Hematopoietic multipotent progenitor cell (in vitro differentiated cells): ENCODE results near the gene MYBPH. TPM values are rescaled to one million over a fixed set of nuclear protein-coding genes. Genes with fewer than 3 reads are reported as not detected.
A peak's percentile ranks its signal among the peaks of the same experiment; 100 is the strongest.

Experiments used
- DNase-seq, 3 donors: peaks; one replicate each; pipeline ENCODE4 v3.0.0-alpha.2; 2011 to 2015; ENCODE audit warnings: low read depth in 2 of 3, low spot score in 2 of 3
- total RNA-seq: library from RNA; depleted of rRNA; stranded (reverse); fragments of >200 nt; gene quantifications from one replicate; pipeline ENCODE4 v1.2.3, GENCODE V29; 2012

MYBPH gene
- total RNA-seq, 1 donor, result not detected

DNA sequence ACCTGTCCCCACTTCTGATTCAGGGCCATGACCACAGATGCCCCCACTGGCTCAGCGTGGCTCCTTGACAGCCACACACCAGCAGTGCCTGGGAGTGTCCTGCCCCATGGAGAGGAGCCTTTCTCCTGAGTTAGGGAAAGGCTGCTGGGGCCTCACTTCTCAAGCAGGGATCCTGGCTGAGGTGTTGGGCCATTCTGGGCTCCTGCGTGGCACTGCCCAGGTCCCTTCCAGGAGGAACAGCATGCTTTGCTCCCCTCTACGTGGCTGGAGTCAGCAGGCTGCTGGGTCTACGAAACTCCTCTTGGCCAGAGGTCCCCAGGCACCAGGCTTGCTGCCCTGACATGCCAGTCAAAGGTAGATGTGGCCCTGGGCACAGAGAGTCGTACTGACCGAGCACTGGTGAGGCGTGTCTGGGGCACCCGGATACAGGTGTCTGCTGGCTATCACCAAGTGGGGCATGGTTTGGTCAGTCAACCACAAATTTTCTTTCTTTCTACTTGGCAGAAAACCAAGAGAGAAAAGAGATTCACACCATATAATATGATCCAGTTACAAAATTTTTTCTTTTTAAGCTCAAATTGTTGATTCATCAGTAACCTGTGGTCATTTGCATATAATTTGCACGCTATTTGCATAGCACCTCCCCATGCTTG is 44.0 kb downstream of the MYBPH start:
- DNase-seq, result no peak

DNA sequence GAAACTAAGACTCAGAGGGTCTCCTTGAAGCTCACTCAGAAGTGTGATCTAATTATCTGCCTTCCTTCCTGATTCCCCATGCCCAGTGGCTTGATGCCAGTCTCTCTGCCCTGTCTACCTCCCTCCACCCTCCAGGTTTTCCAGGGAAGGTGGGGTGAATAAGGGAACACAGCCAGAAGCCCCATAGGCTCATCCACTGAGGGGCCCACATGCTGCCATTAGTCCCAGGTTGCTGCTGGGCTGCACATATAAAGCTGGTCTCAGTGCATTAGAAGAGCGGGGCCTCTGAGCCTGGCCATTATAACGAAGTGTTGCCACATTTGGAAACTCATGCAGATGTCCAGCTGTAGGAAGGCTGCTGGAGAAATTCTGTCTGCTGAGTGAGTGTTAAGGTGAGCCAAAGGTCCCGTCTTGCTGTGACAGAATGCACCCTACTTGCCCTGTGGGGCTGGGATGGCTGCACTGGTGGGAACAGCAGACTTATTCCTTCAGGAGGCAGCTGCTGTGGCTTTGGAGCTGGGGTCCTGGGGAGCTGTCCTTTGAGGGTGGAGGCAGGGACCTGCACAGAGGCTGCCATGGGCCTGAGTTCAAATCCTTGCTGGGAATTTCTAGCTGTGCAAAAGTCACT is 45.2 kb downstream of the MYBPH start:
- DNase-seq, result no peak

DNA sequence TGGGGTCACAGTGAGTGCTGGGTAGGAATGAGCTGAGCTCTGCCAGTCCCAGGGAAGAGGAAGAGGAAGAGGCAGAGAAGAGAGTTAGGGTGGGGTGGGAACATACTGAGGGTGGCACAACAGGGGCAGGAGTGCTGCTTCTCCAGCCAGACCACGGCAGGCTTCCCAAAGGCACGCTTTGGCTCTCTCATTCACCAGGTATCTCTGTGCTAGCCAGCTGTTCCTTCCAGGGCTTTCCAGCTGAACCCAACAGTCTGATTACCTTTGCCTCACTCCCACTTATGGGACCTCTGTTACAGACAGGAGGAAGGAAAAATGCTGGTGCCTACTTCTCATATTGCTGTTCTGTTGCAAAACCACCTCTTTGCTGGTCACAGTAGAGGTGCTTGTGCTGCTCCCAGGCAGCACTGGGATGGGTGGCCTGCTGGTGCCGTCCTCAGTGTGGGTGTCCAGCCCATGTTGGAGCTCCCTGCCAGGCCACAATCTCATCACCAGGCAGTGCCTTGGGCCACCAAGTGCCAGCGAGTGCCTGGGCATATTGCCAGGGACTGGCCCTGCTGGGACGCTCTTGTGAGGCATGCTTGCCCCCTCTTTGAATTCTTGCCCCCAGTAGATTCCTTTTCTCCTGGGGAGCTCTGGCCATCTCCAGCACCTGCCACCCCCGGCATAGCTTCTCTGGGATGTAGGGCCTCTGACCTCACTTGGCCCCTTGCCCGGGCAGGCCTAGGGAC is 46.0 kb downstream of the MYBPH start:
- no peak for DNase-seq

DNA sequence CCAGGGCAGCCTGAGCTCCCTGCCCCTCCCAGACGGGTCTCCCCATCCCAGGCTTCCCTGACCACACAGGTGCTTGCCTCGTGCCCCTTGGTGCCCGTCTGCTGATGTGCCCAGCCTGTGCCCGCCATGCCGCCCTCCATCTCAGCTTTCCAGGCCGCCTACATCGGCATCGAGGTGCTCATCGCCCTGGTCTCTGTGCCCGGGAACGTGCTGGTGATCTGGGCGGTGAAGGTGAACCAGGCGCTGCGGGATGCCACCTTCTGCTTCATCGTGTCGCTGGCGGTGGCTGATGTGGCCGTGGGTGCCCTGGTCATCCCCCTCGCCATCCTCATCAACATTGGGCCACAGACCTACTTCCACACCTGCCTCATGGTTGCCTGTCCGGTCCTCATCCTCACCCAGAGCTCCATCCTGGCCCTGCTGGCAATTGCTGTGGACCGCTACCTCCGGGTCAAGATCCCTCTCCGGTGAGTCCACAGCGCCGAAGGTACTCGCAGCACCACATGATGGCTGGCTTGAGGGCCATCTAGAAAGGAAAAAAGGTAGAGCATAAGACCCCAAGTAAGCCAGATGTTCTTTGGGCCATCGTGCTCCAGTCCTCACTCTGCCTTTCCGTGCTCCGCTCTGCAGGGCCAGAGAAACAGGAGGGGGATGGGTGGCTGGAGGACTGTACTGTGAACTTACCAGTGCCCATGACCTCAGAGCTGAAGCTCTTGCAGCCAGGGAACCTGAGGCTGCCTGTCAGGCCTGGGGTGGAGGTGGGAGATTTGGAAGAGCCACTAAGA is 46.7 kb downstream of the MYBPH start:
- no peak for DNase-seq

DNA sequence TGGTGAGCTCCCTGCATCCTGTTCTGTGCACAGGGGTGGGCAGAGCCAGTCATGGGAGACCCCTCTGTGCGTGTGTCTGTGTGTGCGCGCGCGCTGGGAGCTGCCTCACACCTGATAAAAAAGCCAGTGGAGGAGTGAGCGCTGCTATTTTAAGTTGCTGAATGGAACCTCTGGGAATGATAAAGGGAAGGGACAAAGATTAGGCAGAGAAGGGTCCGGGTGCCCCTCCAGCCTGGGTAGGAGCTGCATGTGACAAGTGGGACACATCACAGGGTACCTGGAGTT is 47.3 kb downstream of the MYBPH start:
- no peak for DNase-seq

DNA sequence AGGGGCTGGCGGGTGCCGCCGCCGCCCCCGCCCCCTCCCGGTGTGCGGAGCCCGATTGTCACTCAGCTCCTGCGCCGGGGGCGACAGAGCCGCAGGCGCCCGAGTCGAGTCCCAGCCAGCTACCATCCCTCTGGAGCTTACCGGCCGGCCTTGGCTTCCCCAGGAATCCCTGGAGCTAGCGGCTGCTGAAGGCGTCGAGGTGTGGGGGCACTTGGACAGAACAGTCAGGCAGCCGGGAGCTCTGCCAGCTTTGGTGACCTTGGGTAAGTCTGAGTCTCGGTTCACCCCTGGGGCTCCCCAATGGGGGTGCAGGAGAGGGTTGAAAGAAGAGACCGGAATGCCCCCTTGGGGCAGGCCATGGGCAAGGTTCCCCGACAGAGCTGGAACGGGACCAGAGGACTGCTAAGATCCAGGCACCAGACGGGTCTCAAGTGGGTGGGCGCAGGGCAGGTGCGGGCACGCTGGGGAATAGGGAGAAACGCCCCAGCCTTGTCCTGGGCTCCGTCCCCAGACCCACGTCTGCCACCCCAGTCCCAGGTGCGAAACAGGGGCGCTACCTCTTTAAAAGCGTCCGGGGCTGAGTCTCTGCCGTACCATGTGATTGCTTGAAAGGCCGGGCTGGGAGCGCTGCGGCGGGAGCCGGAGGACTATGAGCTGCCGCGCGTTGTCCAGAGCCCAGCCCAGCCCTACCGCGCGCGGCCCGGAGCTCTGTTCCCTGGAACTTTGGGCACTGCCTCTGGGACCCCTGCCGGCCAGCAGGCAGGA is 47.8 kb downstream of the MYBPH start, which contains the start of gene ADORA1:
TSS of gene ADORA1 (plus strand) at position 61 of the 765 bp plus-strand sequence. CDS start 1,116 bp downstream, outside the sequence.
- DNase-seq, result peak in 1 of 3 donors; percentile 39

DNA sequence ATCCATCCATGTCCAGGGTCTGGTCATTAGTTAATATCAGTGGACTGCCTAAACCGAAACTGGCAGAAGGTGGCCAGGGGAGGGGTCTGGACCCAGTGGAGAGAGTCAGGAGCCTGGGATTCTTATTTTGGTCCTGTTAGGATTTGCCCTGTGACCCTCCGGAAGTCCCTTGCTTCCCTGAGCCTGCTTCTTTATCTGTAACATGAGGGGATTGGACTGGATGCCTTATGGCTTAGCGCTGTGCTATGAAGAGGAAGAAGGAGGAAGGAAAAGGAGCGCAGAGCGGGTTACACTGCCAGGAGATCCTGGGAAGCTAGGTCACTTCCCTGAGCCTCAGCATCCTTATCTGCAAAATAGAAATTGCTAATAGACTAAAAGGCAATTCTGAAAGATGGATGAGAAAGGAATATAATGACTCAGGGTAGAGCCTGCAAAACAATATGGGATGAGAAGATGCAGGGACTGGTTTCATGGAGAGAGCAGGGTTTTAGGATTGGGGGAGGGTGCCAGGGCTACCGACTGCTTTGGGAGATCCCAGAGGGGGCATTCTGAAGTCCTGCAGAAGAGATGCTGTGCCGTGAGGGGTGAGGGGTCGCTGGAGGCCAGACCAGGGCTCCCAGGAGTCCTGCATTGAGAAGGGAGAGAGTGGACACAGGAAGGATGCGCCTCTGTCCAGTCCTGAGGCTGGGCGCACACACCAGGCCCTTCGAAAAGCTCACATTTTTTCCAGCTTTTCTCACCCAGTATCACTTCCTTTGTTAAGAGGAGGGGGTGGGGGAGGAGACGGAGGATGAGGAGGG is 48.6 kb downstream of the MYBPH start:
- DNase-seq, result no peak

DNA sequence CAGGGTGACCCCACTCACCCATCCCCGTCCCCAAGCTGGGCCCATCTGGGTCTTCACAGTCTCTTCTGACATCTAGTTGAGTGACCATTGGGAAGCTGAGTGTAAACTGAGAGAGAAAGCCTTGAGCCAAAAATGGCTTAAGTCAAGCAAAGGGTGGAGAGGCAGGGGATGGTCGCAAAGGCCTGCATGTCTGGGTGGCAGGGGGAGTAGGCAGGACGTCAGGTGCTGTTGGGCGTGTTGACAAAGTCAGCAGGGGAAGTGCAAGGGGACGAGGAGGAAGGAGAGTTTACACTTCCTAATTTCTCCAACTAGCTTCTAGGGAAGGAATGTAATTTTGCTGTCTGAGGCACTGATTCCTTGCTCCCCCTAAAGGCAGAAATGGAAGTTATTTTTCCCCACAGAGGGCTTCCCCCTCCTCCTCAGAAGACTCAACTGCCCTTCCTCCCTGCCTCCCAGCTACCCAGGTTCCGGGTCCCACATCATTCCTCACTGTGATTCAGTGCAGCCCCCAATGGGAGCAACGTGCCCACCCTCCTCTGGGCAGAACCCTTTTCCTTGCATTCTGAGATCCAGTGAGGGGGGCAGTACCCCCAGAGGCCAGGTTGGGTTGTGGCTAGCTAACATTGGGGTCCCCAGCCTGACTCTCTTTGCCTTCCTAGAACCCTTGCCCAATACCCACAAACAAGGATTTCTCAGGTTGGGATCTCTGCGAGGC is 49.3 kb downstream of the MYBPH start:
- DNase-seq, result no peak

DNA sequence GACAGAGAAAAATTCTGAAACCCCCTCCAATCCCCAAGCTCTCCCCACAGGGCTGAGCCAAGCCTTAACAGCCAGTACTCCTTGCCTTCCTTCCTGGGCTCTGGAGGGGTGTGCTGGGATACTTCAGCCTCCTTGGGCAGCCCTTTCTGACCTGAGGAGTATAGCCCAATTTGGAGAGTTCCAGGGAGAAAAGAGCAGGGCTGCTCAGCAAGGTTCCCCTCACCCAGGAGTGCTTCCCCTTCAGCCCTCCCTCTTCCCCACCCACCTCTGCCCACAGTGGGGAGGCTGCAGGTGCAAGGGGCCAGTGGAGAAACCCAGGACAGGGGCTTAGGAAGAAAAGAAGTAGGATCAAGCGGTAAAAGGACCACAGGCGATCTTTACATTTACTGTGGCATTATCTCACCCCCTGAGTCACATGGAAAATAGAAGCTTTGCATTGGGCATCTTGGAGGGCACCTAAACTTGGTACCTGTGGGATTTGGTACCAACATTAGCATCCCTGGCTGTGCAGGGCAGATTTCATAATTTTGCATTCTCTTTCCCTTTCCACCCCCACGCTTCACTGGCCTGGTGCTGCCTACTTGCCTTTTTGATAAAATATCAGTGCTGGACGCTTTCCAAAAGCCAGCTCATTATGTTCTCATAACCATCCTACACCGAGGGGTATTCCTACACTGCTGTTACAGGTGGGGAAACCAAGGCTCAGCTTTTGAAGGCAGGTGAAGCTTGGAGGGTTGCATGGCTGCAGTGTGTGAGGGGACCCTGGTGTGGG is 50.9 kb downstream of the MYBPH start:
- no peak for DNase-seq

DNA sequence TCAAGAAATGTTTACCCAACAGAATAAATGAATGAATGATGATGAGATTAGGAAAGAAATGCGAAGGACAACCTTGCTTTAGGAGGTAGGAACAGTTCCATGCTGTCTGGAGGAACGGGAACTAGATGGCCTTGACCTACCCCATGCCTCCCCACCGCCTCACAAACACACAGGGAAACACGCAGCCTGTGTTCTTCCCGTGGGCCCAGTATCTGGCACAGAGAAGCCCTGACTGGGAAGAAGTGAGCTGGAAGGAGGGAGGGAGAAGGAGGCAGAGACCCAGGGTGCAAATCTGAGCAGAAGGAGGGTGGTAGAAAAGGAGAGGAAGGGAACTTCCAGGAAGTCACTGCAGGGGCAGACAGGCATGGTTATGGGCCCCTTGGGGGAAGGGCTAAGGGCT is 51.6 kb downstream of the MYBPH start:
- no peak for DNase-seq

DNA sequence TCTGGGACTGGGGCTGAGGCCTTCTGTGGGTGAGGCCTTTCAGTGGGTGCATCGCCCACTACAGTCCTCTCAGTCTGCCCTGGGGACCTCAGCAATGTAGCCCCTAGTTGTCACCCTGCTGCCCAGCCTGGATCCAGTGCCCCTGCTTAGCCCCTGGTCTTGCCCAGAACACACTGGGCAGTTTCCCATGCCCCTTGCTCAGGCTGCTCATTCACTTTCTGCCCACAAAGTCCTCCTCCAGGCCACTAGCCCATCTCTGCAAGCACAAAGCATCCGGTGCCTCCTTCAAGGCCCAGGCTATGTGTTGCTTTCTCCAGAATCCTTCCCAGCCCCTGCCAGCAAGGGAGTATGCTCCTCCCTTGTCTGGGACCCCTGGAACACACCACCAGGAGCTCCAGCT is 53.5 kb downstream of the MYBPH start:
- no peak for DNase-seq

DNA sequence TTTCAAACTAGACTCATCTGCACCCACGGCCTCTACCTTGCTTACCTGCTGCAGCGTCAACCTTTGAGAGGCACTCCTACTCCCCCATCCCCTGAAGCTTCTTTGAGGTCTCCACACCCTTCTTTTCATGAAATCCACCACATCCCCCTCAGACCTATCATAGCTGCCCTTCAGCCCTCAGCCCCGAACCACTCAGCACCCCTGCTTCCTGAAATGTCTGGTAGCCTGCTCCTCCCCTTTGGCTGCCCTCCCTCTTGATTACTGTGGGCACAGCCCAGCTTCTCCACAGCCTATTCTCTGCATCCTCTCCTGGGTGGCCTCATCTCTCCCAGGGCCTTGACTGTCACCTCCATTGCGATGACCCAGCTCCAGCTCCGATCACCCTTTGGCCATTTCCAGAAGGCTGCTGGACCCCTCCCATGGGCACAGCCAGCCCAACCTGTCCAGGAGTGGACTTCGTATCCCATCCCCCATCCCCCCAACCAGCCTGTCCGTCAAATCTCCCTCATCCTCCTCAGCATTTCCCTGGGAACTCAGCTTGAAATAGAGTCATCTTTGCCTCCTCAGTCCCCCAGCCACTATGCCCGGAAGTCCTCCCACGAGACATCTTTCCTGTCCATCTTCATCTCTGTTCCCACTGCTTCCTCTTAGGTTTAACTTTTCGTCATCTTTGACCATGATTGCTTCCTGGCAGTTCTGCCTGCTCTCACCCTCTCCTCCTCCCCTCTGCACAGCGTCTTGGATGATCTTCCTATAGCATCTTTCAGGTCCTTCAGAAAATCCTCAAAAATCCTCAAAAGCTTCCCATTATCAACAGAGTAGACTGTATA is 54.2 kb downstream of the MYBPH start:
- DNase-seq, result peak in 1 of 3 donors; percentile 47

DNA sequence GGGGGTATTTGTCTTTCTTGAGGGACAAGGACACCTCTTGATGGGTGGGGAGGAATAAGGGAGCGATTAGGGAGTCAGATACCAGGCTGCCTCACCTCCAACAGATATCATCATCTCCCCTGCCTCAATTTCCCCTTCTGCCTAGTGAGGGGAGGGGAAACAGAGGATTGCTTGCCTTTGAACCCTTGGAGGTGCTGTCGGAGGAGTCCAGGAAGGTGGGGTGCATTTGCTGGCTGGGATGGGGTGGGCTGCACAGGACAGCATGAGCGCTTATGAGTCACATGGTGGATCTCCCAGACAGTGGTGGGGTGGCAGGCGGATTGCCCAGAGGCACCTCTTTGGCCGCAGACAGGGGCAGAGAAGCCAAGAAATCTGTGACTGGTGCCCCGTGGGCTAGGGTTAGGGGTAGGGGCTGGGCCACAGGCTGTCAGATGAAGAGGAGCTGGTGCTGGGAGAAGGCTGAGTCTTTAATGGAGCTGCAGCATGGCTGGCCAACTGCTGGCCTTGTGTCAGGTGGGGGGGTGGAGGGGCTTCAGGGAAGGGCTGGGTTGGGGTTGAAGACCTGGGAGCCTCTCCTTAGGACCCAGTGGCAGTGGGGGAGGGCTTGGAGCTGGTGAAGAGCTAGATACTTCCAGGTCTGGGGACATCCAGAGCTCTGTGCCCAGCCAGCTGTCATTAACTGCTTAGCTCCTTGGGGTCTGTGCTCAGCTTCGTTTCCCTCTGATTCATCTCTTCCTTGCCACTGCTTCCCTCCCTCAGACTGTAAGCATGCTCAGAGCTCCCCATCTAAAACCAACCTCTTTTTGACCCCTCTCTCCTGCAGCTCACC is 55.1 kb downstream of the MYBPH start:
- DNase-seq, result no peak
